NT2/D1 (cell line): ENCODE data around the gene TESPA1.

Experiments used
- YY1 ChIP-seq: IDR thresholded peaks from 2 replicates; pipeline ENCODE4 v1.6.1; 2011; ENCODE audit not compliant: insufficient read length, insufficient read depth
- ZNF274 ChIP-seq: IDR thresholded peaks from 2 replicates; pipeline ENCODE4 v1.6.1; 2011; ENCODE audit warnings: mild to moderate bottlenecking, low read depth, low read length

GRCh38 chr12:54926246-54926645, 58.3 kb downstream of the TESPA1 start:
- TF ChIP-seq YY1 (no peak), ZNF274 (no peak)
